Natural killer cell treated with Interleukin-12 subunit alpha and Interleukin-12 subunit beta and Interleukin-15 and Interleukin-18, amount 100 ng/mL, for 72 hours (primary cell): Measurements from ENCODE around the gene SYT15. TPM values are rescaled to one million over a fixed set of nuclear protein-coding genes. Genes with fewer than 3 reads are reported as not detected.
"Not testable (repeated sequence)": the region's sequence is repeated elsewhere in the genome, so short reads cannot be mapped to it uniquely, and the experiment has no call there.

Experiments
- ATAC-seq, 2 donors: fragments of 150-1000 bp; cut with Tn5 transposase in 1 of 2; sonication (Bioruptor Pico), chemical (Tn5 transposase) in 1 of 2; 2 replicates each; pipeline ENCODE4 v1.10.0; 2021
- DNase-seq: peaks from one replicate; pipeline ENCODE4 v3.0.0; 2022; ENCODE audit warnings: low spot score
- H3K27ac Mint-ChIP-seq, 2 donors: 1 replicate in 1 of 2; 2 replicates in 1 of 2; pipeline ENCODE4 v1.8.0; 2022; ENCODE audit warnings: mixed read lengths in 2 of 2, mild to moderate bottlenecking in 1 of 2, moderate library complexity in 1 of 2
- H3K27me3 Mint-ChIP-seq, 2 donors: 1 replicate in 1 of 2; 2 replicates in 1 of 2; pipeline ENCODE4 v1.8.0; 2022; ENCODE audit warnings: mixed read lengths in 2 of 2
- H3K36me3 Mint-ChIP-seq: one replicate; pipeline ENCODE4 v1.8.0; 2022; ENCODE audit warnings: mixed read lengths
- H3K4me1 Mint-ChIP-seq, 2 donors: 1 replicate in 1 of 2; 2 replicates in 1 of 2; pipeline ENCODE4 v1.8.0; 2022; ENCODE audit warnings: low read depth in 2 of 2, mixed read lengths in 2 of 2, mild to moderate bottlenecking in 1 of 2
- H3K4me3 Mint-ChIP-seq: one replicate; pipeline ENCODE4 v1.8.0; 2022; ENCODE audit warnings: mixed read lengths
- H3K9me3 Mint-ChIP-seq: 2 replicates; pipeline ENCODE4 v1.8.0; 2022; ENCODE audit warnings: mixed read lengths
- total RNA-seq, 2 donors: library from RNA; stranded (reverse); gene quantifications; one replicate each; pipeline ENCODE4 v1.2.3, GENCODE V29; 2022

The SYT15 gene
- total RNA-seq, 2 donors from 2014 or later, result 0.81 to 1.9 TPM

GRCh38 chr10:46579378-46579777, 450 bp downstream of the SYT15 start:
- not testable (repeated sequence) for H3K4me1 Mint-ChIP-seq, H3K27ac Mint-ChIP-seq, H3K27me3 Mint-ChIP-seq, DNase-seq, H3K36me3 Mint-ChIP-seq, ATAC-seq, H3K4me3 Mint-ChIP-seq, H3K9me3 Mint-ChIP-seq

- H3K36me3 Mint-ChIP-seq, H3K9me3 Mint-ChIP-seq, DNase-seq, H3K4me1 Mint-ChIP-seq, ATAC-seq, H3K27ac Mint-ChIP-seq, H3K27me3 Mint-ChIP-seq, H3K4me3 Mint-ChIP-seq: not testable (repeated sequence)
These were observed 3.1 kb downstream of the SYT15 start for GRCh38 chr10:46581997-46582396.

DNA sequence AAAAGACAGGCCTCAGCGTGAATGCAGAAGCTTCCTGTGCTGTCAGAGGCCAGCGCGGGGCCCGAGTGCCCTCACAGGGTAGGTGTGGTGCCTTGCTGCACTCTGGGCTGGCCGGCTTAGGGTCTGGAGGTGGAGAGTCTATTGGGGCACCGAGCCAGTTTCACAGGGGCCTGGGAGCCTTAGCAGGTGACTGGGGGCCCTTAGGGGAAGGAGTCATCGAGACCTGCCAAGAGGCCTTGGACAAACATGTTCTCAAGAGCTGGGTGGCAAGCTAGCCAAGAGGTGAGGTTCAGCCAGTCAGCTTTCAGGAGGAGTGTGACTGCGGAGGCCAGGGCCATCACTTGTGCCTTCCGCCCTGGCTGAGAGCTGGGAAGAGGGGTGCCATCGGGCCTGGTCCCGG, 3.6 kb downstream of the SYT15 start:
- H3K4me1 Mint-ChIP-seq, H3K27me3 Mint-ChIP-seq: not testable (repeated sequence)

DNA sequence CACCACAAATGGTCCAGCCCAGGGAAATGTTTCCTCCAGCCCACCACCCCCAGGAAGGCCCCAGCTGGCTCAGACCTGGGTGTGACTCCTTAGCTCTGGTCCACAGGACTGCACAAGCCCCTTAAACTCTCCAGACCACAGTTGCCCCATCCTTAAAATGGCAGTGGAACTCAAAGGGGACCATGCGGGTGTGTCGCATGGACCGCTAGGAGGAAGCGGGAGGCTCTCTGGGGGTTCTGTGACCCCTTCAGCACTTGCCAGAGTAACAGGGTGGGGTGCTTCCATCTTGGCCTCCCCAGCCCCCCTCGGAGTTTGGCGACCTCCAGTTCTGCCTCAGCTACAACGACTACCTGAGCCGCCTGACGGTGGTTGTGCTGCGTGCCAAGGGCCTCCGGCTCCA, 5.3 kb downstream of the SYT15 start:
- not testable (repeated sequence) for H3K9me3 Mint-ChIP-seq, H3K27ac Mint-ChIP-seq, H3K27me3 Mint-ChIP-seq, ATAC-seq, H3K36me3 Mint-ChIP-seq, H3K4me1 Mint-ChIP-seq, H3K4me3 Mint-ChIP-seq
- peak; percentile 56 for DNase-seq

More for the DNA sequence above, 3.6 kb downstream of the SYT15 start:
- H3K9me3 Mint-ChIP-seq, H3K27ac Mint-ChIP-seq, H3K4me3 Mint-ChIP-seq, DNase-seq, H3K36me3 Mint-ChIP-seq, ATAC-seq: not testable (repeated sequence)

DNA sequence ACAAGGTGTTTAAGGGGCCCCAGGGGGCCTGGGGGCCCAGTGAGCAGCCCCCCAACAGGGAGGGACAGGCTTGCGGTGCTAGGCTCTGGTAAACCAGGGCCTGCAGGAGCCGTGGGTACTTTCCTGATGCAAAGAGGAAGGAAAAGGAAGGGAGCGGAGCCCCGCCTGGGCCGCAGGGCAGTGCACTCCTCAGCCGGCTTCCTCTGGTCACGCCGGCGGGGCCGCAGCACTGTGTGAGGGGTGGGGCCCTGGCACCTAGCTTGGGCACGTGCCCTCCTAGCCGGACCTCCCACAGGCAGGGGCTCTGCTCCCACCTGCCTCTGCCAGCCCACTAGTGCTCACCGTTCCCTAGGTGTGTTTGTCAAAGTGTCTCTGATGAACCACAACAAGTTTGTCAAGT, 6.3 kb downstream of the SYT15 start:
- H3K27ac Mint-ChIP-seq, ATAC-seq, H3K27me3 Mint-ChIP-seq, H3K9me3 Mint-ChIP-seq, H3K36me3 Mint-ChIP-seq, H3K4me3 Mint-ChIP-seq, H3K4me1 Mint-ChIP-seq, DNase-seq: not testable (repeated sequence)

DNA sequence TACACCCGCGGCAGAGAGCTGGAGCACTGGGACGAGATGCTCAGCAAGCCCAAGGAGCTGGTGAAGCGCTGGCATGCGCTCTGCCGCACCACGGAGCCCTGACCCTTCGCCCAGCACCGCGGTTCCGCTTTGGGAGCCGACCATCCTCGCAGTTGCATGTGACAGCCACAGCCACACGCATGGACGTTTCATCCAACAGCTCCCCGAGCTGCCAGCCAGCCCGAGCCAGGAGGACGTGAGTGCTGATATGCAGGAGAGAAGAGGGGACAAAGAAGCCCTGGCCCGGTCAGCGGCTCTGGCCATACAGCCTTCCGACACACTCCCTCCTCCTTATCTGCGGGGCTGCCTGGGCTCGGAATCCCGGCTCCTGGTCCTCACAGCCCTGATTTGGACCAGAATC, 8.6 kb downstream of the SYT15 start:
- not testable (repeated sequence) for H3K36me3 Mint-ChIP-seq, H3K9me3 Mint-ChIP-seq, H3K4me3 Mint-ChIP-seq, H3K4me1 Mint-ChIP-seq, ATAC-seq, H3K27ac Mint-ChIP-seq, DNase-seq, H3K27me3 Mint-ChIP-seq

DNA sequence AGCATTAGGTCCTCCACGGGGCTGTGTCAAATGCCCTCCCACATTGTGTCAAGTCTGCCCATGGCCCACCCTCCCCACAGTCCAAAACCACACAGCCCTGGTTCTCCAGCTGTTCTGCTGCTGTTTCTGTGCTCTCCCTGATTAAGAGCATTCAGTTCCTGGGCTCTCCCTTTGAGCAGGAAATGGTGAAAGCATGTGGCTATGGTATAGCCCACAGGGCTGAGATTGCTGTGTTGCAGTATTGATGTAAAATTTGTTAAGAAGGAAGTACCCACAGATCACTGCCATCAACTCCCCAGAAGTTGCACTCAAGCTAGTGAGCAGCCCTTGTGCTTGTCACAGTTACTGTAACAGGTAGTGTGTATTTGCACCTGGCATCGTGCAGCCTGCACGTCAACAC, 9.3 kb downstream of the SYT15 start:
- H3K27me3 Mint-ChIP-seq, DNase-seq, H3K36me3 Mint-ChIP-seq, H3K9me3 Mint-ChIP-seq, H3K27ac Mint-ChIP-seq, H3K4me3 Mint-ChIP-seq, H3K4me1 Mint-ChIP-seq: not testable (repeated sequence)
- ATAC-seq, result peak; percentile 70 to 78

GRCh38 chr10:46589589-46589988, 10.7 kb downstream of the SYT15 start:
- H3K27me3 Mint-ChIP-seq, H3K4me1 Mint-ChIP-seq, H3K4me3 Mint-ChIP-seq, H3K36me3 Mint-ChIP-seq, DNase-seq, ATAC-seq, H3K9me3 Mint-ChIP-seq, H3K27ac Mint-ChIP-seq: not testable (repeated sequence)

DNA sequence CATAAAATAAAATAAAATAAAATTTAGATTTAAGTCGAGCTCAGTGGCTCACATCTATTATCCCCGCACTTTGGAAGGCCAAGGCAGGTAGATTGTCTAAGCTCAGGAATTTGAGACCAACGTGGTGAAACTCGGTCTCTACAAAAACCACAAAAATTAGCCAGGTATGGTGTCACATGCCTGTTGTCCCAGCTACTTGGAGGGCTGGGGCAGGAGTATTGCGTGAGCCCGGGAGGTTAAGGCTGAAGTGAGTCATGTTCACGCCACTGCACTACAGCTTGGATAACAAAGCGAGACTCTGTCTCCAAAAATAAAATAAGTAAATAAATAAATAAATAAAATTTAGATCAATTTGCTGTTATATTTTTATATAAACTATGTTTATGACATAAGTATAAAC, 12.1 kb downstream of the SYT15 start:
- not testable (repeated sequence) for H3K27me3 Mint-ChIP-seq, H3K36me3 Mint-ChIP-seq, H3K27ac Mint-ChIP-seq, ATAC-seq, H3K4me1 Mint-ChIP-seq, H3K9me3 Mint-ChIP-seq, DNase-seq, H3K4me3 Mint-ChIP-seq

- not testable (repeated sequence) for H3K27ac Mint-ChIP-seq, H3K36me3 Mint-ChIP-seq, DNase-seq
These were observed 14.4 kb downstream of the SYT15 start for GRCh38 chr10:46593307-46593706.

DNA sequence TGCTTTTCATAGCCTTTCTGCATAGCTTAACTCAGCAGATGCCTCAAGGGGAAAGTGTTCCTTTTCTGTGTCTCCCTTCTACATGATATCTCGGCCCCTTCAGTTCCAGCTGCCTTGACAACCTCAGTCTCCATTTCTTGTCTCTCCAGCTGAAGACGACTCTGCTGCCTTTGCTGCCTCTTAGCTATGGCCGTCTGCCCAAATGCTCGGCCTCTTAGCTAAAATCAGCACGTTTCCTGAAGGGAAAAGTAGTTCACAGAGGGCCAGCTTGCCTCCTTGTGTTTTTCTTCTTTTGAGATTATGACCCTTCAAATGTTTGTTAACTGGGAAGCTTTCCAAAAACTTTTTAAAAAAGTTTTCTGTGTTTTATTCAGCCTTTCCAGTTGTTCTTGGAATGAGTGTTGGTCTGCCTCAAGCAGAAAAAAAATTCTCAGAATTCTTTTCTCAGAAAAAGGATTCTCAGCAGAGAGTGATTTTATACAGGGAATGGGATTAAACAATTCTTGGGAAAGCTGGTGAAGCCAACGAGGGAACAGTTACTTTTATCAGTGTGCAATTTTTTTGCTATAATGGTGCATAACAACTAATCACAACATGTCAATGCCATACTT, 15.6 kb downstream of the SYT15 start:
- ATAC-seq, H3K4me1 Mint-ChIP-seq, H3K9me3 Mint-ChIP-seq, H3K4me3 Mint-ChIP-seq, H3K27me3 Mint-ChIP-seq, H3K36me3 Mint-ChIP-seq, H3K27ac Mint-ChIP-seq, DNase-seq: not testable (repeated sequence)

More at GRCh38 chr10:46593307-46593706, 14.4 kb downstream of the SYT15 start:
- not testable (repeated sequence) for ATAC-seq, H3K4me1 Mint-ChIP-seq, H3K9me3 Mint-ChIP-seq, H3K4me3 Mint-ChIP-seq, H3K27me3 Mint-ChIP-seq

DNA sequence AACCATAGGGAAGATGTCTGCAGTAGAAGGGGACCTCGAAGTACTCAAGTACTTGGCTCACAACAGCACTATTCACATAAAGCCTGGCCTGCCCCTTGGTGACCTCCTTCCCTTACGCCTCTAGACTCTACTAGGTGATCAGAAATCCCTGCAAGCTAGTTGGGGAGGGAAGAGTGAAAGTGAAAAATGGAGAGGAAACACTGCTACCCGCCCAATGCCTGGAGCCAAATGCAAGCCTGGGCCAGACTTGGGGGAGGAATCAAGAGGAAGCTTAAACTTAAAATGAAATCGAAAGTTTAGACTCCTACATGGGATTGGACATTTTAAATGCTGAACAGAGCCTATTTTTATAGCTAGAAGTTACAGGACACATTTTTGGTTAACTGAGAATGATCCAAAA, 17.6 kb downstream of the SYT15 start:
- H3K4me3 Mint-ChIP-seq, H3K9me3 Mint-ChIP-seq, H3K27me3 Mint-ChIP-seq, H3K4me1 Mint-ChIP-seq, H3K36me3 Mint-ChIP-seq, DNase-seq, ATAC-seq, H3K27ac Mint-ChIP-seq: not testable (repeated sequence)

DNA sequence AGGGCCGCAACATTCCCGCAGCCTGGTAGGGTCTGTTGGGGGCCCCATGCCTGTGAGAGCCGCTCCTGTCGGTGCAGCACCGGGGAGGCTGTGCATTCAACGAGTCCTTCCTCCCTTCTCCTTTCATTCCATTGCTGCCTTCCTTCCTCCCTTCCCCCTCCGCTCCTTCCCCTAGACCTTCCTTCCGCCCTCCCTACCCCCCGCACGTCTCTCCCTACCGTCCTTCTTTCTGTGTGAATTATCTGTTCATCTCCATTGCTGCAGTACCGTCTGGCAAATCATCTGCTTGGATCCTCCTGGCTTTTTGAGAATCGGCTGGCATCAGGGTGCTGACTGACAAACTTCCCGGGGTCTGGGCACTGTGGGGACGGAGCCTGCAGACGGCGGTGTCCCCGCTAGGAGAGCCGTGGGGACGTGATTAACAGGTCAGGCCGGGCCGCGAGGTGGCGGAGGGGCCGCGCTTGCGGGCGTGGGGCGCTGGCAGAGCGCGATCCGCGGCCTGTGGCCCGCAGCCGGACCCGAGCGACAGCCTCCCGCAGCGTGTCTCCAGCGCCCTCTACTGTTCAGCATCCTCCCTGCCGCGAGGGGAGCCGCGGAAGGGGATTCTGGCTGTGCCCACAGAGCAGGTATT, 18.8 kb downstream of the SYT15 start:
- not testable (repeated sequence) for H3K36me3 Mint-ChIP-seq, DNase-seq, H3K9me3 Mint-ChIP-seq, H3K27me3 Mint-ChIP-seq, H3K27ac Mint-ChIP-seq, H3K4me1 Mint-ChIP-seq
- peak; percentile 87 to 91 for ATAC-seq
- H3K4me3 Mint-ChIP-seq, result peak overlapping the region; percentile 61

DNA sequence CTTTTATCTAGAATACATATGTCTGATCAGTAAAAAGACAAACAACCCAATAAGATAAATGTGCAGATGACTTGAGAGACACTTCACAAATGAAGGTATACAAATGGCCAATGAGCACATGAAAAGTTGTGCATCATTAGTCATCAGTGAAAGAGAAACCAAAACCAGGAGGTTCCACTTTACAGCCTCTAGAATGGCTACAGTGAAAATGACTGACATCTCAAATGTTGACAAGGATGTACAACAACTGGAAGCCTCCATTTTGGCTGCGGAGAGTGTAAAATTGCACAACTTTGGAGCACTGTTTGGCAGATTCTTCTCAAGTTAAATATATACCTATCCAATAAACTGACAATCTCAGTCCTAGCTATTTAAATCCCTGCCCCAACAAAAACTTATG, 21.6 kb downstream of the SYT15 start:
- not testable (repeated sequence) for DNase-seq, H3K27ac Mint-ChIP-seq, H3K4me1 Mint-ChIP-seq, H3K36me3 Mint-ChIP-seq, H3K27me3 Mint-ChIP-seq, H3K4me3 Mint-ChIP-seq, H3K9me3 Mint-ChIP-seq
- peak; percentile 79 to 81 for ATAC-seq

- not testable (repeated sequence) for H3K9me3 Mint-ChIP-seq, H3K27me3 Mint-ChIP-seq, H3K27ac Mint-ChIP-seq, H3K36me3 Mint-ChIP-seq, DNase-seq, H3K4me3 Mint-ChIP-seq, ATAC-seq, H3K4me1 Mint-ChIP-seq
These were observed 36.6 kb downstream of the SYT15 start for GRCh38 chr10:46615540-46615939.
